Erythroblast (primary cell): ENCODE results near the gene CSTF3.

ENCODE experiments used
- GATA1 ChIP-seq: IDR thresholded peaks from 2 replicates; pipeline ENCODE4 v1.6.1; 2011; ENCODE audit warnings: low read depth, mild to moderate bottlenecking, control low read depth, low read length, moderate library complexity
- POLR2A ChIP-seq: IDR thresholded peaks from 2 replicates; pipeline ENCODE4 v1.6.1; 2011; ENCODE audit warnings: mild to moderate bottlenecking, low read length

DNA sequence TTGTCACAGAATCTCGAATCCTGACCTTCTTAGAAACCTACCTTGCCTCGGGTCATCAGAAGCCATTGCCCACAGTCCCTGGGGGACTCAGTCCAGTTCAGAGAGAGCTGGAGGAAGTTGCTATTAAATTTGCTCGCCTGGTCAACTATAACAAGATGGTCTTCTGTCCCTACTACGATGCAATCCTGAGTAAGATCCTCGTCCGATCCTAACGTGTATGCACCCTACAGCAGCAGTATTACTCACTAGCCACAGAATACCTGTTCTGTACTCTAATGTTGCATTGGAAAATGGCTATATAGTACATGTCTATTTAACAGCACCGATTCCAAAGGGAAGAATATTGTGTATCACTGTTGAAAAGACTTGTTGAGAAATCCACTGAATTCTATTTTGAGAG, 88.8 kb downstream of the CSTF3 start:
- TF ChIP-seq POLR2A: no peak
- no peak for TF ChIP-seq GATA1
